GM12878 (cell line): ENCODE measurements around the gene ABHD12B. TPM values are rescaled to one million over a fixed set of nuclear protein-coding genes. Genes with fewer than 3 reads are reported as not detected.

Source experiments
- ATAC-seq: fragments of 200-7000 bp; cut with Tn5 transposase; 3 replicates; pipeline ENCODE4 v1.9.1; 2020; ENCODE audit warnings: mild to moderate bottlenecking, moderate library complexity
- BruUV-seq: library from RNA; stranded (reverse); fragments of 400-500 nt; replicated peaks from 2 replicates; lab custom pipeline; 2021; lab: Mats Ljungman, UMichigan
- CTCF ChIA-PET: fragments of 300-600 bp; sonication (Branson Sonifier 250); formaldehyde crosslinking; extraction: SDS; loops from one replicate; lab custom pipeline; 2021; ENCODE audit warnings: inconsistent platforms; lab: Yijun Ruan, JAX
- POLR2A ChIA-PET: fragments of 350-600 bp; formaldehyde crosslinking; extraction: SDS; loops from one replicate; lab custom pipeline; 2021; ENCODE audit warnings: inconsistent platforms; lab: Charles Lee
- RAD21 ChIA-PET: fragments of 300-600 bp; sonication (Branson Sonifier 250); formaldehyde crosslinking; loops from one replicate; lab custom pipeline; 2023; ENCODE audit warnings: antibody characterized with exemption; ENCODE audit not compliant: unreplicated experiment; lab: Charles Lee
- SMC1A ChIA-PET: fragments of 300-600 bp; sonication (Branson Sonifier 250); formaldehyde crosslinking; loops from one replicate; lab custom pipeline; 2023; ENCODE audit not compliant: unreplicated experiment, uncharacterized antibody; lab: Charles Lee
- DNase-seq: peaks from one replicate; pipeline ENCODE4 v3.0.0-alpha.2; 2011; ENCODE audit warnings: low read depth, low spot score
- FAIRE-seq: peaks from 3 replicates; lab custom pipeline; 2011; peaks lifted over from hg19 to GRCh38; lab: Jason Lieb, UNC
- H2AFZ ChIP-seq: 2 replicates; pipeline ENCODE4 v1.6.0; 2011; ENCODE audit warnings: low read depth, low read length, control low read depth; ENCODE audit not compliant: control insufficient read depth
- H3K27ac ChIP-seq: 2 replicates; pipeline ENCODE4 v1.5.1; 2011; ENCODE audit warnings: control low read depth; ENCODE audit not compliant: control insufficient read depth, insufficient read depth
- H3K27me3 ChIP-seq, 2 experiments: replicated peaks in 1 of 2; 2 replicates each; pipeline versions ENCODE4 v1.6.0 to v1.6.1; 2011; ENCODE audit warnings: low read length in 1 of 2; ENCODE audit not compliant: control insufficient read depth in 2 of 2, insufficient read depth in 2 of 2
- H3K36me3 ChIP-seq, 2 experiments: 2 replicates each; pipeline ENCODE4 v1.5.1; 2011; ENCODE audit warnings: low read length in 1 of 2; ENCODE audit not compliant: control insufficient read depth in 2 of 2, insufficient read depth in 2 of 2
- H3K4me1 ChIP-seq: 2 replicates; pipeline ENCODE4 v1.6.1; 2011; ENCODE audit warnings: mild to moderate bottlenecking, low read length, moderate library complexity, mixed read lengths; ENCODE audit not compliant: control insufficient read depth, insufficient read depth
- H3K4me2 ChIP-seq: 2 replicates; pipeline ENCODE4 v1.6.0; 2011; ENCODE audit warnings: control low read depth; ENCODE audit not compliant: control insufficient read depth, insufficient read depth
- H3K4me3 ChIP-seq: fragments of 200-600 bp; sonication (generic); 2 replicates; pipeline ENCODE4 v1.5.1; 2016
- H3K79me2 ChIP-seq: 2 replicates; pipeline ENCODE4 v1.6.0; 2011; ENCODE audit warnings: low read length; ENCODE audit not compliant: control insufficient read depth, insufficient read depth
- H3K9ac ChIP-seq: 2 replicates; pipeline ENCODE4 v1.8.0; 2011; ENCODE audit warnings: low read length, control low read depth, mixed read lengths; ENCODE audit not compliant: control insufficient read depth, insufficient read depth
- H3K9me3 ChIP-seq: replicated peaks from 3 replicates; pipeline ENCODE4 v1.5.1; 2011; ENCODE audit warnings: mild to moderate bottlenecking, low read length; ENCODE audit not compliant: control insufficient read depth, insufficient read depth
- H4K20me1 ChIP-seq: 2 replicates; pipeline ENCODE4 v1.6.0; 2011; ENCODE audit not compliant: control insufficient read depth, insufficient read depth
- ATF7 ChIP-seq: fragments of 450-650 bp; IDR thresholded peaks from 2 replicates; pipeline ENCODE4 v1.6.1; 2016; ENCODE audit warnings: low read depth, mild to moderate bottlenecking
- CEBPB ChIP-seq, 2 experiments: fragments of 150-350 bp in 1 of 2; IDR thresholded peaks; 2 replicates each; pipeline ENCODE4 v1.6.1; 2012 to 2014; ENCODE audit warnings: low read depth in 2 of 2, low read length in 2 of 2, borderline replicate concordance in 1 of 2, inconsistent platforms in 1 of 2
- EED ChIP-seq: sonication (generic); IDR thresholded peaks from 2 replicates; pipeline ENCODE4 v1.6.1; 2016; ENCODE audit warnings: antibody characterized with exemption, low read depth
- EP300 ChIP-seq, 2 experiments: fragments of 150-350 bp in 1 of 2; IDR thresholded peaks; 2 replicates each; pipeline ENCODE4 v1.6.1; 2011 to 2012; ENCODE audit warnings: low read depth in 2 of 2, low read length in 2 of 2, borderline replicate concordance in 1 of 2, improper control_type of control experiment in 1 of 2, inconsistent platforms in 1 of 2; ENCODE audit not compliant: control insufficient read depth in 1 of 2
- HCFC1 ChIP-seq: fragments of 150-350 bp; IDR thresholded peaks from 2 replicates; pipeline ENCODE4 v1.6.1; 2014; ENCODE audit warnings: low read length
- IRF3 ChIP-seq: fragments of 450-650 bp; IDR thresholded peaks from 2 replicates; pipeline ENCODE4 v1.6.1; 2014; ENCODE audit warnings: mild to moderate bottlenecking
- IRF5 ChIP-seq: fragments of 450-650 bp; IDR thresholded peaks from 2 replicates; pipeline ENCODE4 v1.6.1; 2017; ENCODE audit warnings: borderline replicate concordance
- NKRF ChIP-seq: fragments of 450-650 bp; conservative IDR thresholded peaks from 2 replicates; pipeline ENCODE4 v1.6.1; 2017; ENCODE audit warnings: mild to moderate bottlenecking, moderate library complexity
- REST ChIP-seq: IDR thresholded peaks from 2 replicates; pipeline ENCODE4 v1.6.1; 2012; ENCODE audit warnings: mild to moderate bottlenecking, low read depth, low read length
- RFX5 ChIP-seq: IDR thresholded peaks from 2 replicates; pipeline ENCODE4 v1.6.1; 2011; ENCODE audit warnings: low read depth, low read length, improper control_type of control experiment
- SIX5 ChIP-seq: IDR thresholded peaks from 2 replicates; pipeline ENCODE4 v1.6.1; 2011; ENCODE audit warnings: mild to moderate bottlenecking, low read depth, low read length, moderate library complexity; ENCODE audit not compliant: severe bottlenecking
- SMAD1 ChIP-seq: fragments of 450-650 bp; IDR thresholded peaks from 2 replicates; pipeline ENCODE4 v1.6.1; 2018; ENCODE audit warnings: mild to moderate bottlenecking, low read depth; ENCODE audit not compliant: partially characterized antibody
- TCF12 ChIP-seq: IDR thresholded peaks from 2 replicates; pipeline ENCODE4 v1.6.1; 2011; ENCODE audit warnings: low read depth, mild to moderate bottlenecking, low read length
- USF2 ChIP-seq: IDR thresholded peaks from 2 replicates; pipeline ENCODE4 v1.6.1; 2011; ENCODE audit warnings: low read depth, low read length, improper control_type of control experiment, borderline replicate concordance
- WGBS: methylation state at CpG from one replicate; pipeline ENCODE4 v1.1.6; 2016; ENCODE audit warnings: low lambda C conversion rate; ENCODE audit not compliant: insufficient replicate concordance, insufficient coverage; ENCODE audit errors: missing lambda C conversion rate; 5-methylcytosine and 5-hydroxymethylcytosine counted together
- in situ Hi-C: fragments of 300-500 bp; cut with MboI; formaldehyde crosslinking; loops from 9 replicates; pipeline ENCODE4 v1.14.3; 2018; ENCODE audit warnings: mixed read lengths
- intact Hi-C: fragments of 100-400 bp; cut with micrococcal nuclease; formaldehyde crosslinking; loops from one replicate; pipeline ENCODE4 v1.14.2; 2022; ENCODE audit not compliant: unreplicated experiment
- polyA plus RNA-seq, 11 experiments: library from polyadenylated mRNA; depleted of rRNA in 4 of 11; unstranded in 6 of 11; stranded (reverse) in 5 of 11; fragments of >200 nt; fragmentation: Nextera tagmentation in 4 of 11; fragmentation: Illumina TruSeq in 1 of 11; extraction: Ambion mirVana in 4 of 11; extraction: Trizol in 1 of 11; gene quantifications; 1 replicate in 1 of 11; 2 replicates in 10 of 11; pipeline versions ENCODE4 v1.2.1 to v1.2.3, GENCODE V29; 2011 to 2016; ENCODE audit warnings: inconsistent platforms in 2 of 11, missing spikeins in 2 of 11, low read depth in 1 of 11
- total RNA-seq, 4 experiments: library from RNA; depleted of rRNA in 3 of 4; stranded (reverse); fragments of >200 nt in 3 of 4; fragmentation: Illumina TruSeq in 1 of 4; extraction: Trizol in 1 of 4; gene quantifications; 2 replicates each; pipeline versions ENCODE4 v1.2.1 to v1.2.3, GENCODE V29; 2013 to 2021

ABHD12B gene
- total and polyA plus RNA-seq, 10 of the 15 experiments (the other 5 are each of a cell fraction or from before 2014, with no cell fraction given), result not detected

- ATAC-seq (no peak), FAIRE-seq (no peak), DNase-seq (no peak)
- Histone ChIP-seq H4K20me1 (no peaks in the 10 kb centered on the region), H3K79me2 (no peaks in the 10 kb centered on the region), H3K36me3 (no peaks in the 10 kb centered on the region), H3K9ac (no peak overlapping the region), H3K9me3 (no peaks in the 10 kb centered on the region), H2AFZ (no peak overlapping the region), H3K27me3 (no peaks in the 10 kb centered on the region; a peak in 1 of 4 replicates), H3K4me3 (no peak overlapping the region), H3K4me2 (no peak overlapping the region), H3K4me1 (peaks cover 9% of the 10 kb centered on the region), H3K27ac (no peak overlapping the region)
- RAD21 ChIA-PET, result interaction anchor here (0.6 to 7.0 kb wide), 8 partner anchors 33 to 319 kb away, joined by 3 to 186 read pairs (median 4); partner anchors contain the start of gene NIN
- no TSS peak for BruUV-seq
- CTCF ChIA-PET, result interaction anchor here (0.8 to 13.4 kb wide), 10 partner anchors 33 to 264 kb away, joined by 3 to 317 read pairs (median 33); partner anchors contain the start of gene NIN
- POLR2A ChIA-PET, result no interaction called here
- 68% methylated on average over 4 of the region's 4 CpGs for WGBS
- intact Hi-C loops, result loop anchor here (5.0 kb wide), 2 partner anchors 245 to 320 kb away; no protein-coding TSS in a partner anchor
- SMC1A ChIA-PET, result interaction anchor here (0.6 to 11.9 kb wide), 10 partner anchors 10 to 242 kb away, joined by 3 to 233 read pairs (median 4); no protein-coding TSS in a partner anchor
- in situ Hi-C loops, result loop anchor here (25.0 kb wide), 1 partner anchor 250 kb away; no protein-coding TSS in a partner anchor
- TF ChIP-seq REST (no peak), EED (no peak), EP300 (IDR thresholded peaks at IDR 0.05; ENCODE audit: borderline replicate concordance in 1 of 2, control insufficient read depth in 1 of 2, low read depth in 2 of 2, low read length in 2 of 2) (no peak), IRF5 (no peak), TCF12 (no peak), IRF3 (no peak), USF2 (no peak), CEBPB (IDR thresholded peaks at IDR 0.05; ENCODE audit: borderline replicate concordance in 1 of 2, low read depth in 2 of 2, low read length in 2 of 2) (no peak), HCFC1 (no peak), NKRF (no peak), RFX5 (no peak), SMAD1 (no peak), SIX5 (no peak), ATF7 (no peak)
These were observed 9.8 kb upstream of the ABHD12B start for GRCh38 chr14:50862036-50862570.
